ENCODE measurements around the gene CEP128. TPM values are rescaled to one million over a fixed set of nuclear protein-coding genes. Genes with fewer than 3 reads are reported as not detected.

Gene CEP128
- total and polyA plus RNA-seq, 2 donors from 2014 or later, result 0.43 to 9.0 TPM

DNA sequence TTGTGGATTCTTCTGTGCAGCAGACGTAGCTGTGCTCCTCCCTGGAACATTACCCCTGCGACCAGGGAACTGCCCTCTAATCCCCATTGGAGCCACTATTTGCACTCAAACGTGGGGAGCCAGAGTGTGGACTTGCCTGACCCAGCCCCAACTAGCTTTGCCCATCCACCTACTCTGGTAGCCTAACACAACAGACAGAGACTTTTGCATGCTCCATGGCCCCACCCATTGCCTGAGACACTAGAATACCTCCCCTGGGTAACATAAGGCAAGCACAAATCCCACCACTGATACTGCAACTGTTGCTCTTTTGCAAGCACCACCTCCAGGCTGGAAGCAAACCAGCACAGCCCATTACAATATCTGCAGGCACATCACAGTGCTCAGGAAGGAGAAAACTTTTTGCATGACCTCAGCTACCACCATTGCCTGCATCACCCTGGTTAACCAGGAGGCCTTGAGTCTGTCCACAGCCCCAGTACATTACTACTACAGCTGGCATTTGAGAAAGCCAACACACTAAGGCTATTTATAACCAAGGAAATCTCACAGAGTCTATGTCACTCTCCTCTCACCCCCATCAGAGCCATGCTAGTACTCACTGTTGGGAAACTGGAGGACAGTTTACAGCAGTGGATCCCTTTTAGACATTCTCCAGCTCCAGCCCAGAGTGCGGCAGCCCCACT lies 15.0 kb downstream of the CEP128 start:
- Histone ChIP-seq H3K9ac (ENCODE audit: low read length in 3 of 3) (no peak overlapping the region), H3K36me3 (ENCODE audit: control insufficient read depth in 2 of 3, insufficient read depth in 3 of 3, low read length in 3 of 3) (no peaks in the 10 kb centered on the region), H3K9me3 (ENCODE audit: control insufficient read depth in 2 of 3, insufficient read depth in 1 of 3, low read length in 3 of 3) (no peaks in the 10 kb centered on the region), H3K4me3 (ENCODE audit: low read length in 3 of 3) (no peak overlapping the region), H3K4me1 (ENCODE audit: control insufficient read depth in 2 of 3, insufficient read depth in 2 of 3, low read depth in 1 of 3, low read length in 3 of 3) (no peaks in the 10 kb centered on the region), H3K27me3 (ENCODE audit: control insufficient read depth, insufficient read depth, low read length) (no peaks in the 10 kb centered on the region), H3K27ac (ENCODE audit: low read depth in 2 of 2, low read length in 2 of 2) (no peak overlapping the region)
- no peak for DNase-seq
- TF ChIP-seq, protein P1, sequence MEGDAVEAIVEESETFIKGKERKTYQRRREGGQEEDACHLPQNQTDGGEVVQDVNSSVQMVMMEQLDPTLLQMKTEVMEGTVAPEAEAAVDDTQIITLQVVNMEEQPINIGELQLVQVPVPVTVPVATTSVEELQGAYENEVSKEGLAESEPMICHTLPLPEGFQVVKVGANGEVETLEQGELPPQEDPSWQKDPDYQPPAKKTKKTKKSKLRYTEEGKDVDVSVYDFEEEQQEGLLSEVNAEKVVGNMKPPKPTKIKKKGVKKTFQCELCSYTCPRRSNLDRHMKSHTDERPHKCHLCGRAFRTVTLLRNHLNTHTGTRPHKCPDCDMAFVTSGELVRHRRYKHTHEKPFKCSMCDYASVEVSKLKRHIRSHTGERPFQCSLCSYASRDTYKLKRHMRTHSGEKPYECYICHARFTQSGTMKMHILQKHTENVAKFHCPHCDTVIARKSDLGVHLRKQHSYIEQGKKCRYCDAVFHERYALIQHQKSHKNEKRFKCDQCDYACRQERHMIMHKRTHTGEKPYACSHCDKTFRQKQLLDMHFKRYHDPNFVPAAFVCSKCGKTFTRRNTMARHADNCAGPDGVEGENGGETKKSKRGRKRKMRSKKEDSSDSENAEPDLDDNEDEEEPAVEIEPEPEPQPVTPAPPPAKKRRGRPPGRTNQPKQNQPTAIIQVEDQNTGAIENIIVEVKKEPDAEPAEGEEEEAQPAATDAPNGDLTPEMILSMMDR (IDR thresholded peaks at IDR 0.05; ENCODE audit: borderline replicate concordance, extremely low read depth, insufficient read depth), result no peak
- intact Hi-C loops (cut with DNase I), result no loop called here
- no peak for FAIRE-seq

DNA sequence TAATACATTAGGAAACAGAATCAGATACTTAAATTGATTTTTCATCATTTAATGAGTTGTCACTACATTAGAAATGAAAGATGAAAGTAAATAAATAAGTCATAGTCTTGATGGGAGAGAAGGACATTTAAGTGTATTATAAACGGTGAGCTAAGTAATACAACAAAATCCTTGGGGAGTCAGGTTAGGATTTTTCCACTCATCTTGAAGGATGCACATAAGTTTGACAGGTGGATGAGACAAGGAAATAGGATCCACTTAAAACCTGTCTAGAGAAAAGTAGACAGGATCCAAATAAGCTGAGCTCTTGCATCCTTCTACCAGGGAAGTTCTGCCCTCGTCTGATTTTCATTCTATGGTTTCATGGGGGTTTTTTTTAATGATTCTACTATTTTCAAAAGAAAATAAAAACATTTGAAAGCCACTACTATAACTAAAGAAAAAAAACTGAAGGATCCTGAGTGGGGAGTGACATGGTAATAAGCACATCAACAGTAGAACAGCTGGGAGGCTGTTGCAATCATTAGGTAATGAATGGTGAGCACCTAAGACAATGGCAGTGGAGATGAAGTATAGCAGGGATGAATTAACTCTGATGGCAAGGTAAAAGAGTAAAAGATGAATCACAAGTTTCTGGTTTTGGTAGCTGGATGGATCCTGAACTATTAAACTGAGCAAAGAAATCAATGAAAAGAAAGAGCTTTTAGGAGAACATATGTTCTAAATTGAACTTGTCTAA lies 17.0 kb downstream of the CEP128 start:
- Histone ChIP-seq H3K27me3 (ENCODE audit: control insufficient read depth, insufficient read depth, low read length) (no peaks in the 10 kb centered on the region), H3K4me3 (ENCODE audit: low read length in 3 of 3) (no peak overlapping the region), H3K4me1 (ENCODE audit: control insufficient read depth in 2 of 3, insufficient read depth in 2 of 3, low read depth in 1 of 3, low read length in 3 of 3) (no peaks in the 10 kb centered on the region), H3K9me3 (ENCODE audit: control insufficient read depth in 2 of 3, insufficient read depth in 1 of 3, low read length in 3 of 3) (no peaks in the 10 kb centered on the region), H3K9ac (ENCODE audit: low read length in 3 of 3) (no peak overlapping the region), H3K36me3 (ENCODE audit: control insufficient read depth in 2 of 3, insufficient read depth in 3 of 3, low read length in 3 of 3) (no peaks in the 10 kb centered on the region), H3K27ac (ENCODE audit: low read depth in 2 of 2, low read length in 2 of 2) (no peak overlapping the region)
- DNase-seq (no peak), FAIRE-seq (no peak)
- TF ChIP-seq, protein P1 (IDR thresholded peaks at IDR 0.05; ENCODE audit: borderline replicate concordance, extremely low read depth, insufficient read depth), result no peak
- intact Hi-C loops (cut with DNase I), result no loop called here

DNA sequence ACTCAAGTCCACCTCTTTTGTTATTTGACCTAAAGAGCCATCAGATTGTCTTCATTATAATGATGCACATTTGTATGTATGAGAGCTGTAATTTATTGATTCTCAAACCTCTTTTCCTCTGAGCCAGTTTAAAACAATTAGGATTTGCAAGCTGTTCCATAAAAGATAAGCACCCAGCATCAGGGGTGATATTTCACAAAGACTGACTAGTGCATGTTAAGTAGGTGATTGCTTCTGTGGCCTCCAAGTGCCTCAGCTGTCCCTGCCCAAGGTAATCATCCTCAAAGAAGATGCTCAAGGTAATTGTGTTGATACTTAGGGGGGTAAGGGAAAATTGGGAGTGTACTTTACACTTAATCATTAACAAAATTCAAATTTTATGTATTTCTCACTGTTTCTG lies 18.2 kb downstream of the CEP128 start:
- no peak overlapping the region for H3K27ac ChIP-seq (ENCODE audit: low read depth in 2 of 2, low read length in 2 of 2)
- no peaks in the 10 kb centered on the region for H3K36me3 ChIP-seq (ENCODE audit: control insufficient read depth in 2 of 3, insufficient read depth in 3 of 3, low read length in 3 of 3)
- TF ChIP-seq, protein P1 (IDR thresholded peaks at IDR 0.05; ENCODE audit: borderline replicate concordance, extremely low read depth, insufficient read depth), result no peak
- FAIRE-seq (no peak), DNase-seq (no peak)
- H3K27me3 ChIP-seq (ENCODE audit: control insufficient read depth, insufficient read depth, low read length), result no peaks in the 10 kb centered on the region
- H3K4me3 ChIP-seq (ENCODE audit: low read length in 3 of 3), result no peak overlapping the region
- no peak overlapping the region for H3K9ac ChIP-seq (ENCODE audit: low read length in 3 of 3)
- H3K4me1 ChIP-seq (ENCODE audit: control insufficient read depth in 2 of 3, insufficient read depth in 2 of 3, low read depth in 1 of 3, low read length in 3 of 3), result no peaks in the 10 kb centered on the region
- H3K9me3 ChIP-seq (ENCODE audit: control insufficient read depth in 2 of 3, insufficient read depth in 1 of 3, low read length in 3 of 3), result no peaks in the 10 kb centered on the region
- intact Hi-C loops (cut with DNase I), result no loop called here
